WERI-Rb-1 (cell line): ENCODE measurements around the gene SP4.

Experiments
- DNase-seq: peaks from one replicate; pipeline ENCODE4 v3.0.0-alpha.2; 2020
- H3K27ac ChIP-seq: fragments of 250-450 bp; sonication (Bioruptor Pico); 2 replicates; pipeline ENCODE4 v1.5.1; 2020; ENCODE audit warnings: mild to moderate bottlenecking, moderate library complexity
- H3K27me3 ChIP-seq: fragments of 250-450 bp; sonication (Bioruptor Pico); 2 replicates; pipeline ENCODE4 v1.5.1; 2021; ENCODE audit warnings: mild to moderate bottlenecking, low read depth, moderate library complexity; ENCODE audit not compliant: insufficient read depth, severe bottlenecking
- H3K36me3 ChIP-seq: fragments of 250-450 bp; sonication (Bioruptor Pico); 2 replicates; pipeline ENCODE4 v1.5.1; 2020; ENCODE audit warnings: mild to moderate bottlenecking, moderate library complexity
- H3K4me3 ChIP-seq: 2 replicates; pipeline ENCODE4 v1.5.1; 2011; ENCODE audit warnings: low read depth, mild to moderate bottlenecking, control low read depth, low read length
- H3K9me3 ChIP-seq: fragments of 250-450 bp; sonication (Bioruptor Pico); 2 replicates; pipeline ENCODE4 v1.5.1; 2021; ENCODE audit warnings: mild to moderate bottlenecking, moderate library complexity; ENCODE audit not compliant: severe bottlenecking
- TF ChIP-seq, protein P1 (sequence below): IDR thresholded peaks from 2 replicates; pipeline ENCODE4 v1.5.1; 2011; ENCODE audit warnings: low read depth, mild to moderate bottlenecking, control low read depth, inconsistent platforms, low read length

SP4 gene

DNA sequence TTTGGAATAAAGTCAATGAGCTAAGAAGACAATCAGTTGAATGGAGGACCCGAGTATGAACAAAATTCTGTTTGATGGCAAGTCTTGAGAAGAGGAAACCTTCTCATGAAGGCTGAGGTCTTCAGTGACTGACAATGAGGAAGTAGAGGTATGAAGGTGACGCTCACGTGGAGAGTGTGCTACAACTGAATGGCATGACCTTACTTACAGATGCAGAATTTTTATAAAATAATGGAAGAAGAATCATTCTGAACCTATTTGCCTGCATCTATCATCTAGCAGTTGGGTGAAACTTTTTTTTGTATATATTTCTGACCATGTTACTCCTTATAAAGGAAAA lies 19.4 kb upstream of the SP4 start:
- Histone ChIP-seq H3K36me3 (no peaks in the 10 kb centered on the region), H3K4me3 (no peak overlapping the region), H3K27me3 (no peaks in the 10 kb centered on the region), H3K27ac (no peak overlapping the region), H3K9me3 (no peaks in the 10 kb centered on the region)
- DNase-seq, result no peak
- TF ChIP-seq, protein P1, sequence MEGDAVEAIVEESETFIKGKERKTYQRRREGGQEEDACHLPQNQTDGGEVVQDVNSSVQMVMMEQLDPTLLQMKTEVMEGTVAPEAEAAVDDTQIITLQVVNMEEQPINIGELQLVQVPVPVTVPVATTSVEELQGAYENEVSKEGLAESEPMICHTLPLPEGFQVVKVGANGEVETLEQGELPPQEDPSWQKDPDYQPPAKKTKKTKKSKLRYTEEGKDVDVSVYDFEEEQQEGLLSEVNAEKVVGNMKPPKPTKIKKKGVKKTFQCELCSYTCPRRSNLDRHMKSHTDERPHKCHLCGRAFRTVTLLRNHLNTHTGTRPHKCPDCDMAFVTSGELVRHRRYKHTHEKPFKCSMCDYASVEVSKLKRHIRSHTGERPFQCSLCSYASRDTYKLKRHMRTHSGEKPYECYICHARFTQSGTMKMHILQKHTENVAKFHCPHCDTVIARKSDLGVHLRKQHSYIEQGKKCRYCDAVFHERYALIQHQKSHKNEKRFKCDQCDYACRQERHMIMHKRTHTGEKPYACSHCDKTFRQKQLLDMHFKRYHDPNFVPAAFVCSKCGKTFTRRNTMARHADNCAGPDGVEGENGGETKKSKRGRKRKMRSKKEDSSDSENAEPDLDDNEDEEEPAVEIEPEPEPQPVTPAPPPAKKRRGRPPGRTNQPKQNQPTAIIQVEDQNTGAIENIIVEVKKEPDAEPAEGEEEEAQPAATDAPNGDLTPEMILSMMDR, result no peak

DNA sequence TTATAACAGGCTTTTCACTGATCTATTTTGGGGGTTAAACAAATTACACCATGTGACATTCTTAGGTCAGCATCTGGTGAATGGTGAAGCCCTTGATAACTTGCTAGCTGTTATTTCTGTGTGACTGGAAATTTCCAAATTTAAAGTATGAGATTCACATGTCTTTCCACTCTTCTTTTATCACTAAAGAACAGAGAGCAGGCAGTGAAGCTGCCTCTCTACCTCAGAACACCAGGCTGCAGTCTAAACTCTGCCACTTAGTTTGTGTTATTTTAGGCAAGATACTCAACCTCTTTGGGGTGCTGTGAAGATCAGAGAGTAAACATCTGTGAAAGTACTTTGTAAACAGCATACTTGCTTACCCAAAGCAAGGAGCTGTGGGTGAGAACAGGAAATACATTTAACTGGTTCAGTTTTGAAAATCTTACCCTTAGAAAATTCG lies 15.5 kb upstream of the SP4 start:
- TF ChIP-seq, protein P1, result no peak
- no peaks in the 10 kb centered on the region for H3K36me3 ChIP-seq
- no peak overlapping the region for H3K27ac ChIP-seq
- no peaks in the 10 kb centered on the region for H3K9me3 ChIP-seq
- H3K4me3 ChIP-seq, result no peak overlapping the region
- no peak for DNase-seq
- no peaks in the 10 kb centered on the region for H3K27me3 ChIP-seq

DNA sequence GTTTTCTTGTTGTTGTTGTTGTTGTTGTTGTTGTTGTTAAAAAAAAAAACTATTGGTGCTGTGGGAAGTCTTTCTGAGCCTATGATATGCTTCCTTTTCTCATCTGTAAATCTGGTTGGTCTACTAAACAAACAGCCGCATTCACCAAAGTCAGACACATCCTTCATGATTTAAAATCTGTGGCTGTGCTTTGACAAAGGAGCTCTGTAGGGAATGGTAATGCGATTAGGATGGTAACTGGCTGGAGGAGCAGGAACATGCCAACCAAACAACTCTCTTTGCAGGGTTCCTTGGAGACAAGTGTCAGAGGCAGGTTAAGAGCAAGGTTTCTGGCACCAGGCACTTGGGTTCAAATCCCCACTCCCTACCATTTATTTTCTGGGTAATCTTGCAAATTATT lies 14.9 kb upstream of the SP4 start:
- H3K36me3 ChIP-seq, result no peaks in the 10 kb centered on the region
- peak; percentile 22 for DNase-seq
- TF ChIP-seq, protein P1, result no peak
- no peaks in the 10 kb centered on the region for H3K9me3 ChIP-seq
- H3K27me3 ChIP-seq, result no peaks in the 10 kb centered on the region
- H3K4me3 ChIP-seq, result no peak overlapping the region
- H3K27ac ChIP-seq, result no peak overlapping the region

DNA sequence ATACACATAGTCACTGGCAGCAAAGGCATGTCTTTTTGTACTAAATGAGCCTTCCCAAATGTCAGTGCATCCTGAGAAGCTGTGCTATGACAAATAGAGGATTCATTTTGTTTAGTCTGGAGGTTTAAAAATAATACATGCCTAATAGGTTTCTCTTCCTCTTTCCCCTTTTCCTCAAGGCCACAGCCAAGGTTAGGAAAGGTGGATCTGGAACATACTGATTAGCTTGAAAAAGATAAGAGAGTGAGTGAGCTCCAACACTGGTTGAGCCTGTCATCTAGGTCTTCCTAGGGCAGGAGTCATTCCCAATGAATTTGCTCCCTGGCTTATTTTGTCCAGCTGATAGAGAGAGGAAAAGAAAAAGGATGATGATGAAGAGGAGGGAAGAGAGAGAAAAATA lies 14.4 kb upstream of the SP4 start:
- Histone ChIP-seq H3K27me3 (no peaks in the 10 kb centered on the region), H3K27ac (no peak overlapping the region), H3K36me3 (no peaks in the 10 kb centered on the region), H3K4me3 (no peak overlapping the region), H3K9me3 (no peaks in the 10 kb centered on the region)
- TF ChIP-seq, protein P1, result no peak
- no peak for DNase-seq

DNA sequence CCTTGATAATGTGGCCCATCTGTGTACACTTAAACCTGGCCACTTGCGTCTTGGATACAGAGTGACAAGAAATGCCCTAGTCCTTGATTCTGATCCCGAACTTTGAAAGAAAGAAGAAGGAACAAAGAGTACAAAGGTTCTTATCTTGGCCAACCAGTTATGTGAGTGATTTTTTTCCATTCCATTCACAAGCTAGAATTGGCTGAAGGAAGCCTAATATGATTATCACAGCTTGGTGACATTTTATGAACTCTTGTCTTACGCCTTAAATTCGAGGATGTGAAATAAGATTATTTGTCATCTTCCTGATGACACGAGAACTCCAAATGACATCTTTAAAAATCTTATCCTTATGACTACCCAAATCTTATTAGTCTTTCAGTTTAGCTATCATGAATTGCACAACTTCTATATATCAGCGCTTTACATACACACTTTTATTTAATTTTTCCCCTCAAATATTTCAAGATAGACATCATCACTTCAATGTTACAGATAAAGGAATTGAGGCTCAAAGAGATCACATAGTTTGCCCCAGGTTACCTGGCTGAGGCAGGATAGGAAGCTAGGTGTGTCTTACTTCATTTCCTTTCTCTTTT lies 13.0 kb upstream of the SP4 start:
- H3K9me3 ChIP-seq, result no peaks in the 10 kb centered on the region
- no peak for DNase-seq
- H3K27ac ChIP-seq, result no peak overlapping the region
- H3K4me3 ChIP-seq, result no peak overlapping the region
- H3K36me3 ChIP-seq, result no peaks in the 10 kb centered on the region
- no peaks in the 10 kb centered on the region for H3K27me3 ChIP-seq
- TF ChIP-seq, protein P1, result no peak

DNA sequence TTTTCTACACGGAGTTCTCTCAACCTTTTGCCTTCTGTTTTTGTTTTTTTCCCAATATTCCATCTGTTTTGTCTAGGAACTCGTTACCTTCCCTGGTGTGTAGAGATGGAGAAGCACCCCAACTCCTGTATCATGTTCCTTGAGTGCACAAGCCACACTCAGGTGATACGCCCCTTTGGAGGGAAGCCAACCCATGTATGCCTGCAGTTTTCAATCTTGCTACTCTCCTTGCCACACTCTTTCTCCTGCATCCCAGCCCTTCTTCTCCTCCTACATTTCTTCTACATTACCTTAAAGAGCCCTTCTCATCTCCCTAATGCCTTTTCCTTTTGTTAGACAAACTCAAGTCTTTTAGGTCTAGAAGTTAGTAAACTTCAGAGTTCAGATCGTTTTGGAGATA lies 10.2 kb upstream of the SP4 start:
- Histone ChIP-seq H3K4me3 (no peak overlapping the region), H3K27me3 (no peaks in the 10 kb centered on the region), H3K27ac (no peak overlapping the region), H3K36me3 (no peaks in the 10 kb centered on the region), H3K9me3 (no peaks in the 10 kb centered on the region)
- no peak for DNase-seq
- TF ChIP-seq, protein P1, result no peak
